Upper lobe of left lung (tissue), 6 donors: ENCODE measurements around the gene CCDC78. TPM values are rescaled to one million over a fixed set of nuclear protein-coding genes. Genes with fewer than 3 reads are reported as not detected.

Source experiments
- ATAC-seq, 2 donors: fragments of 200-7000 bp; cut with Tn5 transposase; one replicate each; pipeline ENCODE4 v1.9.1; 2022; ENCODE audit warnings: mild to moderate bottlenecking in 2 of 2, moderate library complexity in 2 of 2; ENCODE audit not compliant: low FRiP score in 2 of 2
- DNase-seq, 2 donors: peaks; one replicate each; pipeline ENCODE4 v3.0.0-alpha.2; 2019 to 2020
- H3K27ac ChIP-seq, 4 donors: fragments of 200-600 bp; sonication (generic); one replicate each; pipeline ENCODE4 v1.5.1; 2016 to 2019
- H3K27me3 ChIP-seq, 4 donors: fragments of 200-600 bp; sonication (generic); one replicate each; pipeline ENCODE4 v1.5.1; 2017 to 2019
- H3K36me3 ChIP-seq, 4 donors: fragments of 200-600 bp; sonication (generic); one replicate each; pipeline ENCODE4 v1.5.1; 2016 to 2019
- H3K4me1 ChIP-seq, 4 donors: fragments of 200-600 bp; sonication (generic); one replicate each; pipeline ENCODE4 v1.5.1; 2018 to 2019
- H3K4me3 ChIP-seq, 4 donors: fragments of 200-600 bp; sonication (generic); one replicate each; pipeline ENCODE4 v1.5.1; 2017 to 2019; ENCODE audit warnings: mild to moderate bottlenecking in 2 of 4, moderate library complexity in 1 of 4
- H3K9me3 ChIP-seq, 4 donors: fragments of 200-600 bp; sonication (generic); one replicate each; pipeline ENCODE4 v1.5.1; 2018 to 2019
- EP300 ChIP-seq, 4 donors: sonication (generic); formaldehyde crosslinking; IDR thresholded peaks; one replicate each; pipeline ENCODE4 v1.5.1; 2017; ENCODE audit warnings: antibody characterized with exemption in 4 of 4, control low read depth in 2 of 4
- POLR2A ChIP-seq, 4 donors: fragments of 450-650 bp; IDR thresholded peaks; one replicate each; pipeline ENCODE4 v1.5.1; 2016 to 2017; ENCODE audit warnings: antibody characterized with exemption in 4 of 4, mild to moderate bottlenecking in 2 of 4
- POLR2AphosphoS5 ChIP-seq, 2 donors: sonication (generic); formaldehyde crosslinking; IDR thresholded peaks; one replicate each; pipeline ENCODE4 v1.5.1; 2017; ENCODE audit warnings: antibody characterized with exemption in 2 of 2
- WGBS, 2 donors: methylation state at CpG; one replicate each; pipeline ENCODE4 v1.1.5; 2017 to 2018; 5-methylcytosine and 5-hydroxymethylcytosine counted together
- total RNA-seq, 6 donors: library from RNA; depleted of rRNA in 4 of 6; stranded (reverse); fragments of >200 nt in 4 of 6; gene quantifications; one replicate each; pipeline versions ENCODE4 v1.1.0 to v1.2.1, GENCODE V29; 2016 to 2021
- TF ChIP-seq, protein P1 (sequence below), 6 experiments: fragments of 450-650 bp in 4 of 6; fragments of 200-600 bp in 2 of 6; sonication (generic) in 2 of 6; IDR thresholded peaks; one replicate each; pipeline ENCODE4 v1.5.1; 2016 to 2019; ENCODE audit warnings: antibody characterized with exemption in 6 of 6
- donor health status: DM: no; HTN: no; CAD: no; lungs with moderate emphysema.
- donor health status: DM: no; HTN: yes; CAD: no; lungs with severe emphysema.

Gene CCDC78
- total RNA-seq, 6 donors from 2014 or later = 3.5 to 69.1 (median 23.3) TPM

DNA sequence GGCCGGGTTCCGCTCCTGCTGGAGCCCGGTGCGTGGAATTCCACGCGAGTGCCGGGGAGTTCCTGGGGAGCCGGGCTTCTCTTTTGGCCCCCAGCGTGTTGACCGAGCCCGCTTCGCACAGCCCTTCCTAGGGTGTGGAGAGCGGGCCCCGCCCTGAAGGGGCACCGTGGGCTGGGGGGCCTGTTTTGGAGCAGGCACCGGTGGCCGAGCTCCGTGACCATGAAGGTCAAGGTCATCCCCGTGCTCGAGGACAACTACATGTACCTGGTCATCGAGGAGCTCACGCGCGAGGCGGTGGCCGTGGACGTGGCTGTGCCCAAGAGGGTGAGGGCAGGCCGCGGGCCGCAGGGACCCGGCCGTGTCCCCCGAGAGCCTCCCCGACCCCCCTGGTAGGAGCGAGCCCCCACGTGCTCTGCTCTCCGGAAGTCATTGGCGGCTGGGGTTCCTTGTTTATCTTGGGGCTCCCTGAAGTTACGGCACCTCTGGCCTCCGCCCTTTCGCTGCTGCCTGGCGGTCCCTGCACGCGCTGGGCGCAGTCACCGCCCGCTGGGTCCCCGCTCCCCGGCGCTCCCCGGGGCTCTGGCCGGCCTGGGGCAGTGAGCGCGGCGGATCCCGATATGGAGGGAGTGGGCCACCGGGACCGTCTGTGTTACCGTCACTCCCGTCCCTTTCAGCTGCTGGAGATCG, 1.2 kb upstream of the CCDC78 start:
- peak overlapping the region in 2 of 4 donors; percentile 52 to 53 for H3K27ac ChIP-seq
- peak in 1 of 4 donors; percentile 3 for TF ChIP-seq POLR2A (IDR thresholded peaks at IDR 0.05)
- TF ChIP-seq EP300 (IDR thresholded peaks at IDR 0.05) = no peak
- peaks cover 20 to 38% (median 28%) of the 10 kb centered on the region in 4 donors for H3K4me1 ChIP-seq
- WGBS, 2 donors = 1% methylated on average over 19 of the region's 61 CpGs; no CpG with 5 or more reads in 1 of the 2 donors
- peak overlapping the region; percentile 30 to 65 (median 59) for H3K4me3 ChIP-seq
- ATAC-seq = peak in 1 of 2 donors; percentile 6
- H3K9me3 ChIP-seq = no peaks in the 10 kb centered on the region
- H3K36me3 ChIP-seq = peaks cover 0 to 18% (median 11%) of the 10 kb centered on the region in 4 donors
- peaks cover 0 to 29% (median 17%) of the 10 kb centered on the region in 4 donors for H3K27me3 ChIP-seq
- peak in 1 of 2 donors; percentile 86 for DNase-seq

DNA sequence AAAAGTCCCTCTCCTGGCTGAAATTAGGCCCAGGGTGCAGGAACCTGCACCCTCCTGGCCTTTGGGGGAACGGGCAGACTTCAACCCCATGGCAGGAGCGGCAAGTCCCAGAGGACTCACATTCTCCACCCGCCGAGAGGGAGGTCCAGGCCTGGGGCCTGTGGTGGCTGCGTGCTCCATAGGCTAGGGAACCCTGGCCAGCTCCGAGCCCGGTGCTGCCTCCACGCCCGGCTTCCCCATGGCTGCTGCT, 130 bp downstream of the CCDC78 start:
- peak in 1 of 4 donors; percentile 5 for TF ChIP-seq POLR2A (IDR thresholded peaks at IDR 0.05)
- no peak for TF ChIP-seq POLR2AphosphoS5 (IDR thresholded peaks at IDR 0.05)
- Histone ChIP-seq H3K36me3 (peaks cover 0 to 11% (median 6%) of the 10 kb centered on the region in 4 donors), H3K27me3 (peaks cover 0 to 29% (median 17%) of the 10 kb centered on the region in 4 donors), H3K27ac (no peak overlapping the region), H3K4me3 (peak overlapping the region in 3 of 4 donors; percentile 54 to 65 (median 64)), H3K9me3 (no peaks in the 10 kb centered on the region), H3K4me1 (peaks cover 27 to 50% (median 40%) of the 10 kb centered on the region in 4 donors)
- DNase-seq (no peak), ATAC-seq (no peak)
- WGBS, 2 donors = 44 to 46% methylated on average over 5 of the region's 9 CpGs

DNA sequence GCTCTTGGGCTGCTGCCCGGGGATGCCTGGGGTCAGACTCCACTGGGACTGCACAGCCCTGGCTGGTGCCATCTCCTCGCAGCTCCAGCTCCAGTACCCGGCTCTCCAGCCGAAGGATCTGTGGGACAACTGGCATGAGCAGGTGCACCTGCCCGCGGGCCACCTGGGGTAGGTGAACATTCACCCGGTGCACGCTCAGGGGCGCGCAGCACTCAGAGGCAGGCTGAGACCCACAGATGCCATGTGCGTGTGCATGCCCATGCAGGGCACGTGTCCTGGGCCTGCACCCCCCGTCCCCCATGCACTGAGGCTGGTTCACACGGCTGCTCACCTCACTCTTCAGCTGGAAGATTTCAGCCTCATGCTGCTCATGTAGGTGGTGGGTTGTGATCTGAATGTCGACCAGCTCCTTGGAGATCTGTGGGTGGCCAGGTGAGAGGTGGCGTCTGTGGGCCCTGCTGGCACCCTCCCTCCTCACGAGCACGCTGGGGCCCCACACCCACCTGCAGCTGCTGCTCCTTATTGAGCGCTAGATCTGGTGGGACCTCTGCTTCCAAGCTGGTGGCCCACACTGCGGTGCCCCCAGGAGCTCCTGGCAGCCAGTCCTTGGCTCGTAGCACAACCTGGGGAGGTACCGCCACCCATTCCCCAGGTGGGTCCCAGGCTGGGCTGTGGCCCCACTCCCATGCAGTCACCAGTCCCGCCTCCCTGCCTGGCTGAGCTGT, 618 bp downstream of the CCDC78 start:
- WGBS, 2 donors = 58 to 74% methylated on average over 3 to 13 of the region's 23 CpGs
- DNase-seq (peak in 1 of 2 donors; percentile 78), ATAC-seq (no peak)
- H3K9me3 ChIP-seq = no peaks in the 10 kb centered on the region
- peak overlapping the region in 2 of 4 donors; percentile 54 to 64 for H3K4me3 ChIP-seq
- H3K4me1 ChIP-seq = peaks cover 27 to 53% (median 41%) of the 10 kb centered on the region in 4 donors
- H3K27ac ChIP-seq = no peak overlapping the region
- peaks cover 0 to 11% (median 4%) of the 10 kb centered on the region in 4 donors for H3K36me3 ChIP-seq
- peaks cover 0 to 29% (median 17%) of the 10 kb centered on the region in 4 donors for H3K27me3 ChIP-seq
- TF ChIP-seq POLR2AphosphoS5 (IDR thresholded peaks at IDR 0.05) (no peak), POLR2A (IDR thresholded peaks at IDR 0.05) (peak in 1 of 4 donors; percentile 0)

- 84 to 95% methylated on average over 3 to 7 of the region's 7 CpGs for WGBS, 2 donors
- DNase-seq (no peak), ATAC-seq (no peak)
- Histone ChIP-seq H3K27ac (no peak overlapping the region), H3K4me1 (peaks cover 30 to 59% (median 47%) of the 10 kb centered on the region in 4 donors), H3K4me3 (no peak overlapping the region), H3K27me3 (peaks cover 0 to 29% (median 17%) of the 10 kb centered on the region in 4 donors), H3K36me3 (peaks cover 0 to 6% (median under 1%) of the 10 kb centered on the region in 4 donors), H3K9me3 (no peaks in the 10 kb centered on the region)
- TF ChIP-seq EP300 (IDR thresholded peaks at IDR 0.05) (no peak), POLR2AphosphoS5 (IDR thresholded peaks at IDR 0.05) (no peak), POLR2A (IDR thresholded peaks at IDR 0.05) (no peak)
- TF ChIP-seq, protein P1, sequence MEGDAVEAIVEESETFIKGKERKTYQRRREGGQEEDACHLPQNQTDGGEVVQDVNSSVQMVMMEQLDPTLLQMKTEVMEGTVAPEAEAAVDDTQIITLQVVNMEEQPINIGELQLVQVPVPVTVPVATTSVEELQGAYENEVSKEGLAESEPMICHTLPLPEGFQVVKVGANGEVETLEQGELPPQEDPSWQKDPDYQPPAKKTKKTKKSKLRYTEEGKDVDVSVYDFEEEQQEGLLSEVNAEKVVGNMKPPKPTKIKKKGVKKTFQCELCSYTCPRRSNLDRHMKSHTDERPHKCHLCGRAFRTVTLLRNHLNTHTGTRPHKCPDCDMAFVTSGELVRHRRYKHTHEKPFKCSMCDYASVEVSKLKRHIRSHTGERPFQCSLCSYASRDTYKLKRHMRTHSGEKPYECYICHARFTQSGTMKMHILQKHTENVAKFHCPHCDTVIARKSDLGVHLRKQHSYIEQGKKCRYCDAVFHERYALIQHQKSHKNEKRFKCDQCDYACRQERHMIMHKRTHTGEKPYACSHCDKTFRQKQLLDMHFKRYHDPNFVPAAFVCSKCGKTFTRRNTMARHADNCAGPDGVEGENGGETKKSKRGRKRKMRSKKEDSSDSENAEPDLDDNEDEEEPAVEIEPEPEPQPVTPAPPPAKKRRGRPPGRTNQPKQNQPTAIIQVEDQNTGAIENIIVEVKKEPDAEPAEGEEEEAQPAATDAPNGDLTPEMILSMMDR (IDR thresholded peaks at IDR 0.05) = no peak
Observed at GRCh38 chr16:725041-725376, 1.2 kb downstream of the CCDC78 start.

- no peak overlapping the region for H3K4me3 ChIP-seq
- ATAC-seq (no peak), DNase-seq (peak in 1 of 2 donors; percentile 79)
- no peak overlapping the region for H3K27ac ChIP-seq
- peaks cover 0 to 29% (median 17%) of the 10 kb centered on the region in 4 donors for H3K27me3 ChIP-seq
- H3K9me3 ChIP-seq = no peaks in the 10 kb centered on the region
- H3K4me1 ChIP-seq = peaks cover 34 to 62% (median 50%) of the 10 kb centered on the region in 4 donors
- WGBS, 2 donors = 55 to 78% methylated on average over 4 to 5 of the region's 29 CpGs
- TF ChIP-seq, protein P1 (IDR thresholded peaks at IDR 0.05) = no peak
- TF ChIP-seq POLR2AphosphoS5 (IDR thresholded peaks at IDR 0.05) = no peak
- H3K36me3 ChIP-seq = peaks cover 0 to 3% (median 0%) of the 10 kb centered on the region in 4 donors
Observed at GRCh38 chr16:724188-725040, 1.8 kb downstream of the CCDC78 start.

DNA sequence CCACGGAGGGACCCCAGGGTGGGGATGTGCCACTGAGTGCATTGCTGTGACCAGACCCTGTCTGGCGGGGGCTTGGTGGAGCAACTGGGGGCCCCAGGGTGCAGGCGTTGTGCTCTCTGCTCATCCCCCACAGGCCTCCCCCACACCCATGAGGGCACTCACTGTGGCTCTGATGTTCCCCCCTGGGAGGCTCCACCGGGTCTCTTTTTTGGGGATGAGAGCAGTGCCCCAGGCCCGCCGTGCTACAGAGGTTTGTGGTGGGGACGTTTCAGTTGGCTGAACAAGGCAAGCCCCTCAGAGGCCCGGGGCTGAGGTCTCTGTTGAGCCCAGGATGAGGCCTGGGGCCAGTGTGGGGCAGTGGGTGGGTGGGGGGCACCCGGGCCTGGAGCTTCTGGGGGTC, 2.5 kb downstream of the CCDC78 start:
- 80 to 93% methylated on average over 1 to 9 of the region's 9 CpGs for WGBS, 2 donors
- ATAC-seq = no peak
- peaks cover 31 to 58% (median 55%) of the 10 kb centered on the region in 4 donors for H3K4me1 ChIP-seq

More for the DNA sequence above, 2.5 kb downstream of the CCDC78 start:
- no peak for DNase-seq
- Histone ChIP-seq H3K9me3 (no peaks in the 10 kb centered on the region), H3K4me3 (no peak overlapping the region), H3K27ac (no peak overlapping the region), H3K36me3 (peaks cover 0 to 3% (median 0%) of the 10 kb centered on the region in 4 donors), H3K27me3 (peaks cover 0 to 29% (median 17%) of the 10 kb centered on the region in 4 donors)
- TF ChIP-seq, protein P1 (IDR thresholded peaks at IDR 0.05) = no peak
- TF ChIP-seq EP300 (IDR thresholded peaks at IDR 0.05) = no peak
